ENCODE data around the gene CCDC8.

GRCh38 chr19:46394402-46394797 lies 19.0 kb downstream of the CCDC8 start:
- no peak for TF ChIP-seq EZH2 (IDR thresholded peaks at IDR 0.05; ENCODE audit: borderline replicate concordance, low read depth, low read length, severe bottlenecking)
- no peak for TF ChIP-seq CTCF (IDR thresholded peaks at IDR 0.05; ENCODE audit: extremely low read depth in 1 of 2, insufficient read depth in 1 of 2, low read depth in 1 of 2, low read length in 2 of 2)
- no peak for TF ChIP-seq POLR2A (IDR thresholded peaks at IDR 0.05; ENCODE audit: low read depth, low read length)
- TF ChIP-seq MAX (IDR thresholded peaks at IDR 0.05; ENCODE audit: insufficient read depth, insufficient read length) = no peak
- no peak for TF ChIP-seq POLR2AphosphoS5 (IDR thresholded peaks at IDR 0.05; ENCODE audit: insufficient read depth, low read depth, low read length)
- no peak for TF ChIP-seq FOS (IDR thresholded peaks at IDR 0.05; ENCODE audit: borderline replicate concordance, insufficient read depth, low read length)
- no peak for TF ChIP-seq MYC (IDR thresholded peaks at IDR 0.05; ENCODE audit: low read depth, low read length)
- TF ChIP-seq JUN (IDR thresholded peaks at IDR 0.05; ENCODE audit: borderline replicate concordance, insufficient read depth, insufficient read length, low read depth) = no peak
